T-helper 1 cell treated with Interleukin-12 subunit alpha and Interleukin-12 subunit beta and Interleukin-4 antibody, amounts not matched to agents 30 μg/mL and 1 μg/mL, for 36 hours (primary cell): Measurements from ENCODE around the gene C14orf180.

ENCODE experiments used
- H3K27ac Mint-ChIP-seq: one replicate; pipeline ENCODE4 v1.8.0; 2021; ENCODE audit warnings: mild to moderate bottlenecking, mixed read lengths
- H3K27me3 Mint-ChIP-seq: one replicate; pipeline ENCODE4 v1.8.0; 2021; ENCODE audit warnings: low read depth, mixed read lengths
- H3K36me3 Mint-ChIP-seq: one replicate; pipeline ENCODE4 v1.8.0; 2021; ENCODE audit warnings: low read depth, mixed read lengths
- H3K4me1 Mint-ChIP-seq: one replicate; pipeline ENCODE4 v1.8.0; 2021; ENCODE audit warnings: low read depth, mixed read lengths
- H3K4me3 Mint-ChIP-seq: one replicate; pipeline ENCODE4 v1.8.0; 2021; ENCODE audit warnings: mild to moderate bottlenecking, moderate library complexity, mixed read lengths
- H3K9me3 Mint-ChIP-seq: one replicate; pipeline ENCODE4 v1.8.0; 2021; ENCODE audit warnings: mixed read lengths

The C14orf180 gene

DNA sequence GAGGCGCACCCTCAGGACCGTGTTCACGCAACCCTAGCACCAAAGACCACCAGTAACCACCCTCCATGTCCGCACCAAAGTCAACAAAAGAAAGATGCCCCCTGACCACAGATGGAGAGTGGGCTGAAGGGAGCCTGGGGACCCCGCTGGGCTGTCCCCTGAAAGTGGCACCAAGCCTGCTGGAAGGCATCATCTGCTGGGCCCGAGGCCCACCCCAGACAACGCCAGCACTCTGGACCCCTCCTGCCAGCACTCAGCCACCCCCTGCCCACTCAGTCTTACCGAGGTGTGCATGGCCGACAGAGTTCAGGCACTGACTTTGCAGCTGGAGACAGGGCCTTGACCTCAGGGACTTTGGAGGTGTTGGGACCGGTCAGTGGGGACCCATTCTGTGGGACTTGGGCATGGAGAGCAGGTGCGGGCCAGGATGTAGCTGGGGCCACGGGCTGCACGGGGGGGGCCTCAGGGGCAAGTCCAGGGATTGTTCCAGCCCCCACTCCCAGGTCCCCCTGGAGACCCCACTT is 59.4 kb downstream of the C14orf180 start:
- no peak overlapping the region for H3K4me3 Mint-ChIP-seq
- H3K9me3 Mint-ChIP-seq, result no peaks in the 10 kb centered on the region
- H3K27me3 Mint-ChIP-seq, result no peaks in the 10 kb centered on the region
- no peaks in the 10 kb centered on the region for H3K4me1 Mint-ChIP-seq
- no peaks in the 10 kb centered on the region for H3K36me3 Mint-ChIP-seq
- no peak overlapping the region for H3K27ac Mint-ChIP-seq

DNA sequence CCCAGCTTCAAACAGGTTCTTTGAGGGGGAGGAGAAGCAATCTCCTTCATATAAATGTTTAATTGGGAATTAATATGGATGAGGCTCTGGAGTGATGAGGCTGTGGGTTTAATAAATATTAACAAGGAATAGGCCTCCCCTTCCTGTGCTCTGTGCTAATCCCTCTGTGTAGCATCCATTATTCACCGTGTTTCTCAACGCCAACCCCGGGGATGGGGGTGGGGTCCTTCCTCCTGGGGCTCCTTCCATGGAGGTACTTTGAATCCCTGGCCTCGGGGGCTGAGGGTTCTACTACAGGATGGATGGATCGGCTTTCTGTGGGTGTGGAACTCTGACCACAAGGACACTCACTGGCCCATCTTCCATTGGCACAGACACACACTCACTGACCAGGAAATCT is 59.9 kb downstream of the C14orf180 start:
- H3K9me3 Mint-ChIP-seq, result no peaks in the 10 kb centered on the region

More for the DNA sequence above, 59.9 kb downstream of the C14orf180 start:
- H3K27ac Mint-ChIP-seq, result no peak overlapping the region
- H3K36me3 Mint-ChIP-seq, result no peaks in the 10 kb centered on the region
- H3K4me1 Mint-ChIP-seq, result no peaks in the 10 kb centered on the region
- H3K4me3 Mint-ChIP-seq, result no peak overlapping the region
- H3K27me3 Mint-ChIP-seq, result no peaks in the 10 kb centered on the region
